Mammary epithelial cell (primary cell): Measurements from ENCODE around the gene MSI2.

Experiments
- CTCF ChIP-seq, 2 donors: IDR thresholded peaks in 1 of 2; conservative IDR thresholded peaks in 1 of 2; 2 replicates each; pipeline ENCODE4 v1.5.1; 2011 to 2012; ENCODE audit warnings: inconsistent platforms in 2 of 2, low read length in 2 of 2, mild to moderate bottlenecking in 2 of 2, control low read depth in 1 of 2, low read depth in 1 of 2; ENCODE audit not compliant: insufficient read depth in 1 of 2; ENCODE audit errors: extremely low read depth in 1 of 2
- EZH2 ChIP-seq: IDR thresholded peaks from 2 replicates; pipeline ENCODE4 v1.6.1; 2012; ENCODE audit warnings: low read length, inconsistent platforms, borderline replicate concordance

DNA sequence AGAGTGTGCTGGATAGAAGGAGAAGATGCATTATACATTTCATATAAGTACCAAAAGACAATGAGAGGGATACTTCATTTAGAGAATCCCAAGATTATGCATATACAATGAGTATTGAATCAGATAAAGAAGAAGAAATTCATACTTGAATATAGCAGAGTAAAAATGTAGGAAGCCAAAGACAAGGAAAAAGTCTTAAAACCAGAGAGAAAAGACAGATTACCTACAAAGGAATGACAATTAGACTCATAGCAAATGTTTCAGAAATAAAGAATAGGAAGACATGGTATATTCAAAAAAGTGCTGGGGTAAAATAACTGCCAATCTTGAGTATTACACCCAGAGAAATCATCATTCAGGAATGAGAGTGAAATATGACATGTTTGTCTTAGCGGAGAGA is 6.8 kb upstream of the MSI2 start:
- TF ChIP-seq CTCF (conservative IDR thresholded peaks at IDR 0.05 in 1 of 2, IDR thresholded peaks at IDR 0.05 in 1 of 2; ENCODE audit: extremely low read depth in 1 of 2, insufficient read depth in 1 of 2, low read depth in 1 of 2, low read length in 2 of 2) (no peak), EZH2 (no peak)
